Measurements from ENCODE around the gene NCKIPSD.

- no peak for TF ChIP-seq CTCF (tag by site-specific recombination; IDR thresholded peaks at IDR 0.05)
- TF ChIP-seq ZNF280D (tag by site-specific recombination; IDR thresholded peaks at IDR 0.05) = no peak
- TF ChIP-seq TSHZ1 (tag by site-specific recombination; IDR thresholded peaks at IDR 0.05; ENCODE audit: borderline replicate concordance) = no peak
Observed at GRCh38 chr3:48685293-48685602, 467 bp downstream of the NCKIPSD start.

Measured in HEK293 (cell line).